Lower leg skin (tissue), 4 donors: ENCODE data around the gene KRT6A. TPM values are rescaled to one million over a fixed set of nuclear protein-coding genes. Genes with fewer than 3 reads are reported as not detected.

ENCODE experiments used
- DNase-seq, 2 donors: peaks; one replicate each; pipeline ENCODE4 v3.0.0-alpha.2; 2019; ENCODE audit warnings: low spot score in 2 of 2
- H3K4me3 ChIP-seq: fragments of 200-600 bp; sonication (generic); 2 replicates; pipeline ENCODE4 v1.5.1; 2017; ENCODE audit warnings: mild to moderate bottlenecking, low read depth; ENCODE audit not compliant: poor library complexity, severe bottlenecking
- POLR2A ChIP-seq, 2 donors: fragments of 450-650 bp; IDR thresholded peaks; one replicate each; pipeline ENCODE4 v1.6.1; 2016 to 2017; ENCODE audit warnings: antibody characterized with exemption in 2 of 2, mild to moderate bottlenecking in 1 of 2, moderate library complexity in 1 of 2
- WGBS, 2 donors: methylation state at CpG; one replicate each; pipeline ENCODE4 v1.1.5; 2018; 5-methylcytosine and 5-hydroxymethylcytosine counted together
- intact Hi-C: fragments of 100-400 bp; cut with DNase I; formaldehyde crosslinking; loops from one replicate; pipeline ENCODE4 v1.15.0; 2023; ENCODE audit warnings: low total_unique reads
- total RNA-seq, 4 donors: library from RNA; depleted of rRNA; stranded (reverse); fragments of >200 nt; gene quantifications; one replicate each; pipeline ENCODE4 v1.1.0, GENCODE V29; 2016
- TF ChIP-seq, protein P1 (sequence below), 3 donors: fragments of 450-650 bp; IDR thresholded peaks; one replicate each; pipeline ENCODE4 v1.5.1; 2016; ENCODE audit warnings: antibody characterized with exemption in 3 of 3, mild to moderate bottlenecking in 3 of 3, moderate library complexity in 2 of 3

Gene KRT6A
- total RNA-seq, result 100 to 1,000 TPM in 2 of 4 donors, 10 to 100 TPM in 2; 75.3 to 617 (median 182) TPM

DNA sequence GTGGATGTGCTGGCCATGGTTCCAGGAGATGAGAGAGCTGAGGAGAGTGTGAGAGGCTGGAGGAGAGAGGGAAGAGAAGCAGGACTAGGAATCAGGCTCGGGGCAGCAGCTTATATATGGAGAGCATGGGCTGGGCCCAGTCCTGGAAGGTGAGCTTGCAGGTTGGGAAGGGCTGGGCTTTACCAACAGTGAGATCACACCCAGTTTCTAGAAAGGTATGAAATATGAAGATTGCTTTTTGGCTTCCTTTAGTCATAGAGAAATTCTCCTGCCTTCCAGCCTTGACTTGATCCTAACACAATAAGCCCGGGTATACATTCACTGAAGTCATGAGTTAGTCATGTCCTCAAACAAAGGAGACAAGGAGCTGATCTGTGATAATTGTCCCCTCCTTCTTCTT is at the start of gene KRT6A:
Gene KRT6A, minus strand, starts transcription at position 86 of the 400 bp plus-strand sequence. Its CDS starts 69 bp downstream, at position 17.
- DNase-seq, result no peak
- 47 to 65% methylated on average over 2 of the region's 2 CpGs for WGBS, 2 donors
- intact Hi-C loops, result no loop called here
- TF ChIP-seq POLR2A (IDR thresholded peaks at IDR 0.05), result no peak
- TF ChIP-seq, protein P1, sequence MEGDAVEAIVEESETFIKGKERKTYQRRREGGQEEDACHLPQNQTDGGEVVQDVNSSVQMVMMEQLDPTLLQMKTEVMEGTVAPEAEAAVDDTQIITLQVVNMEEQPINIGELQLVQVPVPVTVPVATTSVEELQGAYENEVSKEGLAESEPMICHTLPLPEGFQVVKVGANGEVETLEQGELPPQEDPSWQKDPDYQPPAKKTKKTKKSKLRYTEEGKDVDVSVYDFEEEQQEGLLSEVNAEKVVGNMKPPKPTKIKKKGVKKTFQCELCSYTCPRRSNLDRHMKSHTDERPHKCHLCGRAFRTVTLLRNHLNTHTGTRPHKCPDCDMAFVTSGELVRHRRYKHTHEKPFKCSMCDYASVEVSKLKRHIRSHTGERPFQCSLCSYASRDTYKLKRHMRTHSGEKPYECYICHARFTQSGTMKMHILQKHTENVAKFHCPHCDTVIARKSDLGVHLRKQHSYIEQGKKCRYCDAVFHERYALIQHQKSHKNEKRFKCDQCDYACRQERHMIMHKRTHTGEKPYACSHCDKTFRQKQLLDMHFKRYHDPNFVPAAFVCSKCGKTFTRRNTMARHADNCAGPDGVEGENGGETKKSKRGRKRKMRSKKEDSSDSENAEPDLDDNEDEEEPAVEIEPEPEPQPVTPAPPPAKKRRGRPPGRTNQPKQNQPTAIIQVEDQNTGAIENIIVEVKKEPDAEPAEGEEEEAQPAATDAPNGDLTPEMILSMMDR (IDR thresholded peaks at IDR 0.05), result no peak
- no peak within 1 kb of the TSS for H3K4me3 ChIP-seq

DNA sequence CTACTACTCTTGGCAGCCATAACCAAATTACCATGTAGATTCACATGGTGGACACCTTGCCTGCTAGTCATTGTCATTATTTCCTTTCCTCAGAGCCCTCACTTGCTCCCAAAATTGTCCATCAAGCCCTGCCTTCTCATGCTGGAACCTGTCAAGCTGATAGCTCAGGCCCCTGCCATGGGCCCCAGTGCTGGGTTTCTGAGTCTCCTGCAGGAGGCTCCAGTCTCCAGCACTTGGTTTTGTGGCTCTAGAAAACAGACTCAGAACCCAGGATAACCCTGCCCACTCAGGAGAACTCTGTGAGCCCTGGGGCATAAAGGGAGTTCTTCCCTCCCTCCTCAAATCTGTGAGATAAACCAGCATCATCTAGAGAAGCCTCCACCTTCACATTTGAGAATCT is 49.1 kb upstream of the KRT6A start:
- TF ChIP-seq, protein P1 (IDR thresholded peaks at IDR 0.05), result no peak
- no peak for TF ChIP-seq POLR2A (IDR thresholded peaks at IDR 0.05)
- intact Hi-C loops, result no loop called here
- no peak for DNase-seq

DNA sequence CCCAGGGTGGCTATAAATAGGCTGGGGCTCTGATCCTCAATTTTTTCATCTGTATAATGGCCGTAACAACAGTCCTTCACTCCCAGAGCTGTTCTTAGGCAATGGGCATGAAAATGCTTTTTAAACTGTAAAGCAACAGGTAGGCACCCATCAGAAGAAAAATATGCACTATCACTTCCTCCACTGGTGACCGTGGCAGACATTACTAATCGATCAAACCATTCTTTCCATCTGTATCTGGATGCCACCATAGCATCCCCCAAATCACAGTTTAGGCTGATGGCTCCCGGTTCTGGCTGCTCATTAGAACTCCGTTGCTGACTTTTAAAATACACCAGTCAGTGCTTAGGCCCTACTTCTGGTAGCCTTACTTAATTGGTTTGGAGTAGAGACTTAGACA is 48.7 kb upstream of the KRT6A start:
- H3K4me3 ChIP-seq, result no peak overlapping the region
- intact Hi-C loops, result no loop called here
- WGBS, 2 donors, result 87 to 94% methylated on average over 5 of the region's 5 CpGs
- DNase-seq, result no peak
- TF ChIP-seq, protein P1 (IDR thresholded peaks at IDR 0.05), result no peak
- no peak for TF ChIP-seq POLR2A (IDR thresholded peaks at IDR 0.05)

More for the DNA sequence above, 49.1 kb upstream of the KRT6A start:
- no peak overlapping the region for H3K4me3 ChIP-seq

DNA sequence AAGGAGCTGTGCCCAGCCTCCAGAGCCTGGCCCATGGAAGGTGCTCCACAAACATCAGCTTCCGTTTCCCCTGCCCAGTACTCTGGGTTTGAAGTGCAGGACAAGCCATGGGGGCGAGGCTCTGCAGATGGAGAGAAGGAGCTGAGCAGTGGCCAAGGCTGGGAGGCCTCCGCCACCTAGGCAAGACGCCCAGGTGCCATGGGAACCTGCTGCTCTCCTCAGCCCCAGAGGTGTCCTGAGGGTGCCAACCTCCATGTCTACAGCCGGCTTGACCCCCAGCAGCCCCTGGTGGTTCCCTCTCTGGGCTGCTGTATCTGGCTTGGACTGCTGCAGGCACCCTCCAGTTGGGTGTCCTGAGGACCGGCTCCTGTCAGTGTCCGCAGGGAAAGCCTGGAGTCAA is 47.5 kb upstream of the KRT6A start:
- no peak for DNase-seq

DNA sequence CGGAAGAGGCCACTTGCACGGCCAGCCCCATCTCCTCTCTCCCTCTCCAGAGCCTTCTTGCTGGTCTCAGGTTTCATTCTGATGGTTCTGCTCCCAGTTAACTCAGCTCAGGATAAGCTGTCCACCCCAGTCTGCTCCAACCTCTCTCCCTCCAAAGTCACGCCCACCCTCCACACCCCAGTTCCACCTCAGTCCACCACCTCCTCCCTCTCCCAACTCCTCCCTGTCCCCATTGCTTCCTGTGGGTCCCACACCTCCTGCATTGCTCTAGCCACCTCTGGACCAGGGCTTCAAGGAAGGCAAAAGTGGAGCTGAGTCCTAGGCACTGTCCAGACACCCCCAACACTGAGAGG is 46.7 kb upstream of the KRT6A start:
- no peak overlapping the region for H3K4me3 ChIP-seq
- no peak for DNase-seq
- intact Hi-C loops, result no loop called here
- 86 to 90% methylated on average over 3 of the region's 3 CpGs for WGBS, 2 donors
- TF ChIP-seq POLR2A (IDR thresholded peaks at IDR 0.05), result no peak
- TF ChIP-seq, protein P1 (IDR thresholded peaks at IDR 0.05), result no peak

More for the DNA sequence above, 47.5 kb upstream of the KRT6A start:
- WGBS, 2 donors, result 83 to 84% methylated on average over 7 of the region's 7 CpGs
- H3K4me3 ChIP-seq, result no peak overlapping the region
- TF ChIP-seq POLR2A (IDR thresholded peaks at IDR 0.05), result no peak
- TF ChIP-seq, protein P1 (IDR thresholded peaks at IDR 0.05), result no peak
- intact Hi-C loops, result no loop called here

DNA sequence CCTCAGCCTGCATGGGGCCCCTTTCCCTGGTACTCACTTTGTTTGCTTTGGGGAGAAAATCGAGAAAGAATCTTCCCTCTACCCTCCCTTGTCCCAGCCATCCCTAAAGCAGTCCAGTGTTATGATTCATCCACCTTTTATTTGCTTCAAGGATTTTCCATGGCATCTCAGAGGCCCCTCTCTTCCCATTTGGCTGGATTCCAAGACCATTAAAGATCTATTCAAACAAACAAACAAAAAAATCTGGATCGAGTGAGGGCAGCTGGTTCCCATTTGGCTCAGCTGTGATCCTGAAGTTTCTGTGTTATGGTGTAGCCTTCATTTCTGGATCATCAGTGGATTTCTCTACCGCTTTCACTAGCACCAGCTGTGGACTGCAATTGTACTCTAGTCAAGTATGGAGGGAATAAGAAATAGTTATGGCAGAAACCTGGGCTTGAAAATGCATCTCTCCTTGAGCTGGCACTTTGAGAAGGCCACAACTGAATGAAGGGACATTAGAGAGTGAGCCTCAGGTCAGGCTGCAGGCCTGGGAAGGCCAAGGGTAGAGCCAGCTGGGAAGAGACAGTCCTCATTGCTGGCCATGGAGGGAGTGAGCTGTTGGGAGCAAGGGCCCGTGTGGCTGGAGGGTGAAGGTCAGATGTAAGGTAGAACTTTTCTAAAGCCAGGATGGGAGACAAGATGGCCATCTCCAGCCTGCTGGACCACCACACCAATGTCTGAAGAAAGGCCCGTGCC is 46.2 kb upstream of the KRT6A start:
- DNase-seq, result no peak
- WGBS, 2 donors, result 50 to 53% methylated on average over 5 of the region's 5 CpGs
- TF ChIP-seq POLR2A (IDR thresholded peaks at IDR 0.05), result no peak
- H3K4me3 ChIP-seq, result no peak overlapping the region
- intact Hi-C loops, result no loop called here
